ENCODE data around the gene PER3. TPM values are rescaled to one million over a fixed set of nuclear protein-coding genes. Genes with fewer than 3 reads are reported as not detected.

The PER3 gene
- total and polyA plus RNA-seq, 2 of the 4 experiments (the other 2 are of a cell fraction) = 3.4 to 4.2 TPM

- H3K4ac ChIP-seq (ENCODE audit: low read depth, low read length) = peak overlapping the region; percentile 74
- H3K56ac ChIP-seq (ENCODE audit: extremely low read depth, insufficient read depth, low read length) = no peak overlapping the region
- CTCF ChIA-PET = no interaction called here
These were observed 13.5 kb upstream of the PER3 start for GRCh38 chr1:7770669-7770996.

More at GRCh38 chr1:7770669-7770996, 13.5 kb upstream of the PER3 start:
- Histone ChIP-seq H3K9me3 (ENCODE audit: control insufficient read depth, insufficient read depth, low read length) (no peaks in the 10 kb centered on the region), H2BK120ac (ENCODE audit: low read depth, low read length) (0 out of 2 replicates have a peak overlapping the region, but pooled peaks have one; percentile 47), H2AFZ (replicated peaks; ENCODE audit: low read length, poor library complexity) (peak overlapping the region; percentile 95), H3K23ac (ENCODE audit: low read depth, low read length) (no peak overlapping the region), H3K4me1 (ENCODE audit: control insufficient read depth, insufficient read depth, low read length) (no peaks in the 10 kb centered on the region), H3K79me1 (ENCODE audit: low read depth in 1 of 2, low read length in 2 of 2) (peaks cover 16 to 20% of the 10 kb centered on the region in 2 experiments), H3K4me3 (ENCODE audit: insufficient read depth, low read depth, low read length) (peak overlapping the region; percentile 97), H3K18ac (ENCODE audit: low read depth, low read length) (peak overlapping the region; percentile 91), H4K20me1 (ENCODE audit: insufficient read depth, low read length) (peaks cover 3% of the 10 kb centered on the region; the same call in 1 of the 2 replicates), H3K4me2 (ENCODE audit: low read depth, low read length) (peak overlapping the region; percentile 97), H3K14ac (replicated peaks; ENCODE audit: low read depth, low read length) (peak overlapping the region; percentile 76), H4K91ac (ENCODE audit: insufficient read depth, low read depth, low read length) (peak overlapping the region; percentile 86), H3K9ac (ENCODE audit: low read depth, low read length) (peak overlapping the region; percentile 80), H3K27ac (ENCODE audit: insufficient read depth, low read length) (peak overlapping the region; percentile 72), H4K8ac (ENCODE audit: low read depth in 2 of 2, low read length in 2 of 2) (peak overlapping the region; percentile 98 to 99), H4K5ac (ENCODE audit: low read depth, low read length) (peak overlapping the region; percentile 98), H2AK9ac (replicated peaks; ENCODE audit: low read depth, low read length, poor library complexity) (peak overlapping the region; percentile 21), H2BK20ac (ENCODE audit: low read depth, low read length) (no peak overlapping the region), H3K36me3 (ENCODE audit: control insufficient read depth, insufficient read depth, low read length) (peaks cover 2% of the 10 kb centered on the region; the same call in 1 of the 2 replicates), H2BK15ac (ENCODE audit: low read depth, low read length) (0 out of 3 replicates have a peak overlapping the region, but pooled peaks have one; percentile 6), H3K27me3 (ENCODE audit: control insufficient read depth, insufficient read depth, low read length) (peaks cover 3% of the 10 kb centered on the region; the same call in 1 of the 2 replicates), H2BK5ac (ENCODE audit: low read depth, low read length, poor library complexity, severe bottlenecking) (peak overlapping the region; percentile 61), H2AK5ac (ENCODE audit: low read depth, low read length) (peak overlapping the region; percentile 18; the same call in 1 of the 2 replicates), H3K9me1 (ENCODE audit: insufficient read depth, low read length) (peaks cover 6% of the 10 kb centered on the region; the same call in 1 of the 2 replicates)
- dilution Hi-C loops (cut with HindIII; ENCODE audit: low sequenced_read_pairs, unreplicated experiment) = no loop called here
- 0% methylated on average over 1 of the region's 6 CpGs; no CpG with 5 or more reads in 1 of the 2 experiments for WGBS, 2 experiments (ENCODE audit: extremely low coverage in 2 of 2, insufficient read length in 1 of 2)
- no peak for ATAC-seq (ENCODE audit: low read depth)
- DNase-seq = no peak
- POLR2A ChIA-PET (ENCODE audit: unreplicated experiment) = no interaction called here
- TF ChIP-seq NFE2L2 (IDR thresholded peaks at IDR 0.05; ENCODE audit: low read depth, low read length) (no peak), MXI1 (IDR thresholded peaks at IDR 0.05; ENCODE audit: borderline replicate concordance, low read depth, low read length) (0 out of 2 replicates have a peak, but pooled peaks have one; percentile 10), POLR2A (IDR thresholded peaks at IDR 0.05; ENCODE audit: low read depth, low read length) (no peak), CEBPB (IDR thresholded peaks at IDR 0.05; ENCODE audit: low read depth, low read length) (no peak), RFX5 (IDR thresholded peaks at IDR 0.05; ENCODE audit: low read depth, low read length) (no peak), RAD21 (IDR thresholded peaks at IDR 0.05; ENCODE audit: low read length) (no peak), CTCF (conservative IDR thresholded peaks at IDR 0.05; ENCODE audit: low read depth, low read length) (no peak)
- in situ Hi-C loops (cut with MboI; ENCODE audit: low sequenced_read_pairs) = no loop called here
- intact Hi-C loops (cut with micrococcal nuclease) = no loop called here
- no TSS peak for BruUV-seq (replicated peaks)
